ENCODE data around the gene ZDHHC4. TPM values are rescaled to one million over a fixed set of nuclear protein-coding genes. Genes with fewer than 3 reads are reported as not detected.

Gene ZDHHC4
- total and polyA plus RNA-seq, 5 donors from 2014 or later: 20.4 to 77.9 (median 64.4) TPM

GRCh38 chr7:6553448-6554044 lies 23.7 kb upstream of the ZDHHC4 start:
- H3K9me3 ChIP-seq (ENCODE audit: control insufficient read depth in 2 of 2, low read length in 2 of 2): no peaks in the 10 kb centered on the region
- no peak overlapping the region for H3K4me3 ChIP-seq (ENCODE audit: low read depth, low read length)
- peak overlapping the region in 1 of 4 donors; percentile 54 for H3K4me3 Mint-ChIP-seq
- no peak for ATAC-seq (ENCODE audit: low read depth in 2 of 2)
- H3K36me3 ChIP-seq (ENCODE audit: control insufficient read depth, insufficient read depth, low read length): no peaks in the 10 kb centered on the region
- no peak overlapping the region for H3K27ac ChIP-seq (ENCODE audit: insufficient read depth, low read length, poor library complexity, severe bottlenecking)
- H3K27me3 Mint-ChIP-seq: no peaks in the 10 kb centered on the region
- H3K4me1 ChIP-seq (ENCODE audit: control insufficient read depth, insufficient read depth, low read length, poor library complexity, severe bottlenecking): peaks cover 9% of the 10 kb centered on the region
- DNase-seq: no peak
- peaks cover 0 to 10% (median 6%) of the 10 kb centered on the region in 4 donors for H3K4me1 Mint-ChIP-seq
- no peaks in the 10 kb centered on the region for H3K36me3 Mint-ChIP-seq
- H3K27ac Mint-ChIP-seq: peak overlapping the region in 1 of 3 donors; percentile 76
- no peaks in the 10 kb centered on the region for H3K9me3 Mint-ChIP-seq
- H3K27me3 ChIP-seq (ENCODE audit: control insufficient read depth, insufficient read depth, low read length): no peaks in the 10 kb centered on the region

GRCh38 chr7:6554848-6555247 lies 22.4 kb upstream of the ZDHHC4 start:
- H3K4me1 Mint-ChIP-seq: peaks cover 0 to 10% (median 6%) of the 10 kb centered on the region in 4 donors
- no peaks in the 10 kb centered on the region for H3K27me3 Mint-ChIP-seq
- H3K36me3 Mint-ChIP-seq: no peaks in the 10 kb centered on the region
- ATAC-seq (ENCODE audit: low read depth in 2 of 2) (peak in 1 of 2 donors; percentile 47), DNase-seq (peak in 2 of 3 donors; percentile 26 to 47)
- peak overlapping the region; percentile 90 to 95 (median 91) for H3K27ac Mint-ChIP-seq
- Histone ChIP-seq H3K27me3 (ENCODE audit: control insufficient read depth, insufficient read depth, low read length) (no peaks in the 10 kb centered on the region), H3K4me1 (ENCODE audit: control insufficient read depth, insufficient read depth, low read length, poor library complexity, severe bottlenecking) (peaks cover 9% of the 10 kb centered on the region), H3K4me3 (ENCODE audit: low read depth, low read length) (no peak overlapping the region), H3K36me3 (ENCODE audit: control insufficient read depth, insufficient read depth, low read length) (no peaks in the 10 kb centered on the region), H3K27ac (ENCODE audit: insufficient read depth, low read length, poor library complexity, severe bottlenecking) (no peak overlapping the region), H3K9me3 (ENCODE audit: control insufficient read depth in 2 of 2, low read length in 2 of 2) (no peaks in the 10 kb centered on the region)
- H3K4me3 Mint-ChIP-seq: peak overlapping the region in 3 of 4 donors; percentile 64 to 78 (median 77)
- H3K9me3 Mint-ChIP-seq: no peaks in the 10 kb centered on the region

- H3K27me3 ChIP-seq (ENCODE audit: control insufficient read depth, insufficient read depth, low read length): no peaks in the 10 kb centered on the region
- H3K4me3 ChIP-seq (ENCODE audit: low read depth, low read length): no peak overlapping the region
- H3K27ac Mint-ChIP-seq: peak overlapping the region in 1 of 3 donors; percentile 69
- H3K36me3 ChIP-seq (ENCODE audit: control insufficient read depth, insufficient read depth, low read length): no peaks in the 10 kb centered on the region
- H3K27me3 Mint-ChIP-seq: no peaks in the 10 kb centered on the region
- peaks cover 0 to 10% (median 6%) of the 10 kb centered on the region in 4 donors for H3K4me1 Mint-ChIP-seq
- no peak overlapping the region for H3K27ac ChIP-seq (ENCODE audit: insufficient read depth, low read length, poor library complexity, severe bottlenecking)
- H3K4me3 Mint-ChIP-seq: peak overlapping the region in 1 of 4 donors; percentile 61
- no peak for ATAC-seq (ENCODE audit: low read depth in 2 of 2)
- H3K36me3 Mint-ChIP-seq: no peaks in the 10 kb centered on the region
- no peak for DNase-seq
- H3K9me3 ChIP-seq (ENCODE audit: control insufficient read depth in 2 of 2, low read length in 2 of 2): no peaks in the 10 kb centered on the region
- H3K9me3 Mint-ChIP-seq: no peaks in the 10 kb centered on the region
- H3K4me1 ChIP-seq (ENCODE audit: control insufficient read depth, insufficient read depth, low read length, poor library complexity, severe bottlenecking): peaks cover 9% of the 10 kb centered on the region
These were observed 21.1 kb upstream of the ZDHHC4 start for GRCh38 chr7:6556196-6556595.

GRCh38 chr7:6558837-6559236 lies 18.4 kb upstream of the ZDHHC4 start:
- Histone ChIP-seq H3K4me3 (ENCODE audit: low read depth, low read length) (no peak overlapping the region), H3K9me3 (ENCODE audit: control insufficient read depth in 2 of 2, low read length in 2 of 2) (no peaks in the 10 kb centered on the region), H3K4me1 (ENCODE audit: control insufficient read depth, insufficient read depth, low read length, poor library complexity, severe bottlenecking) (peaks cover 9% of the 10 kb centered on the region), H3K27me3 (ENCODE audit: control insufficient read depth, insufficient read depth, low read length) (no peaks in the 10 kb centered on the region), H3K36me3 (ENCODE audit: control insufficient read depth, insufficient read depth, low read length) (no peaks in the 10 kb centered on the region), H3K27ac (ENCODE audit: insufficient read depth, low read length, poor library complexity, severe bottlenecking) (no peak overlapping the region)
- ATAC-seq (ENCODE audit: low read depth in 2 of 2): no peak
- H3K4me3 Mint-ChIP-seq: no peak overlapping the region
- H3K36me3 Mint-ChIP-seq: no peaks in the 10 kb centered on the region
- no peaks in the 10 kb centered on the region for H3K9me3 Mint-ChIP-seq
- H3K27ac Mint-ChIP-seq: no peak overlapping the region
- no peak for DNase-seq
- no peaks in the 10 kb centered on the region for H3K27me3 Mint-ChIP-seq
- H3K4me1 Mint-ChIP-seq: peaks cover 0 to 10% (median 6%) of the 10 kb centered on the region in 4 donors

- Histone ChIP-seq H3K27ac (ENCODE audit: insufficient read depth, low read length, poor library complexity, severe bottlenecking) (no peak overlapping the region), H3K9me3 (ENCODE audit: control insufficient read depth in 2 of 2, low read length in 2 of 2) (no peaks in the 10 kb centered on the region), H3K36me3 (ENCODE audit: control insufficient read depth, insufficient read depth, low read length) (no peaks in the 10 kb centered on the region), H3K4me3 (ENCODE audit: low read depth, low read length) (no peak overlapping the region), H3K27me3 (ENCODE audit: control insufficient read depth, insufficient read depth, low read length) (no peaks in the 10 kb centered on the region), H3K4me1 (ENCODE audit: control insufficient read depth, insufficient read depth, low read length, poor library complexity, severe bottlenecking) (peaks cover 3% of the 10 kb centered on the region)
- Mint-ChIP-seq H3K9me3 (no peaks in the 10 kb centered on the region), H3K36me3 (no peaks in the 10 kb centered on the region), H3K27ac (no peak overlapping the region), H3K27me3 (no peaks in the 10 kb centered on the region), H3K4me3 (no peak overlapping the region), H3K4me1 (peaks cover 0 to 6% (median 3%) of the 10 kb centered on the region in 4 donors)
- ATAC-seq (ENCODE audit: low read depth in 2 of 2): no peak
- no peak for DNase-seq
These were observed 17.4 kb upstream of the ZDHHC4 start for GRCh38 chr7:6559896-6560295.

- Mint-ChIP-seq H3K36me3 (no peaks in the 10 kb centered on the region), H3K9me3 (no peaks in the 10 kb centered on the region), H3K4me1 (no peaks in the 10 kb centered on the region), H3K27me3 (peaks cover 4% of the 10 kb centered on the region), H3K4me3 (no peak overlapping the region), H3K27ac (no peak overlapping the region)
- no peak for ATAC-seq (ENCODE audit: low read depth in 2 of 2)
- no peaks in the 10 kb centered on the region for H3K9me3 ChIP-seq (ENCODE audit: control insufficient read depth in 2 of 2, low read length in 2 of 2)
- H3K27ac ChIP-seq (ENCODE audit: insufficient read depth, low read length, poor library complexity, severe bottlenecking): no peak overlapping the region
- H3K4me3 ChIP-seq (ENCODE audit: low read depth, low read length): no peak overlapping the region
- DNase-seq: no peak
- H3K36me3 ChIP-seq (ENCODE audit: control insufficient read depth, insufficient read depth, low read length): no peaks in the 10 kb centered on the region
- H3K4me1 ChIP-seq (ENCODE audit: control insufficient read depth, insufficient read depth, low read length, poor library complexity, severe bottlenecking): no peaks in the 10 kb centered on the region
- H3K27me3 ChIP-seq (ENCODE audit: control insufficient read depth, insufficient read depth, low read length): no peaks in the 10 kb centered on the region
These were observed 15.1 kb upstream of the ZDHHC4 start for GRCh38 chr7:6562106-6562505.

GRCh38 chr7:6563936-6564770 lies 13.1 kb upstream of the ZDHHC4 start:
- Histone ChIP-seq H3K36me3 (ENCODE audit: control insufficient read depth, insufficient read depth, low read length) (no peaks in the 10 kb centered on the region), H3K27me3 (ENCODE audit: control insufficient read depth, insufficient read depth, low read length) (no peaks in the 10 kb centered on the region), H3K4me1 (ENCODE audit: control insufficient read depth, insufficient read depth, low read length, poor library complexity, severe bottlenecking) (no peaks in the 10 kb centered on the region), H3K27ac (ENCODE audit: insufficient read depth, low read length, poor library complexity, severe bottlenecking) (no peak overlapping the region), H3K9me3 (ENCODE audit: control insufficient read depth in 2 of 2, low read length in 2 of 2) (no peaks in the 10 kb centered on the region), H3K4me3 (ENCODE audit: low read depth, low read length) (no peak overlapping the region)
- H3K27me3 Mint-ChIP-seq: peaks cover 8% of the 10 kb centered on the region
- H3K4me3 Mint-ChIP-seq: no peak overlapping the region
- ATAC-seq (ENCODE audit: low read depth in 2 of 2) (no peak), DNase-seq (no peak)
- H3K4me1 Mint-ChIP-seq: no peaks in the 10 kb centered on the region
- no peaks in the 10 kb centered on the region for H3K9me3 Mint-ChIP-seq
- H3K27ac Mint-ChIP-seq: no peak overlapping the region
- H3K36me3 Mint-ChIP-seq: no peaks in the 10 kb centered on the region
